ENCODE measurements around the gene CREB1. TPM values are rescaled to one million over a fixed set of nuclear protein-coding genes. Genes with fewer than 3 reads are reported as not detected.

Gene CREB1
- polyA plus RNA-seq, 3 donors from 2014 or later: 48.7 to 64.8 (median 59.4) TPM

- Mint-ChIP-seq H3K36me3 (peaks cover 23 to 41% (median 24%) of the 10 kb centered on the region in 3 donors), H3K27ac (peak overlapping the region in 1 of 6 donors; percentile 8), H3K27me3 (ENCODE audit: low read depth in 3 of 3) (no peaks in the 10 kb centered on the region), H3K9me3 (no peaks in the 10 kb centered on the region), H3K4me1 (peaks cover 8 to 28% of the 10 kb centered on the region in 2 donors), H3K4me3 (no peak overlapping the region)
- no peak for DNase-seq
Observed at GRCh38 chr2:207584952-207585351, 55.2 kb downstream of the CREB1 start.

DNA sequence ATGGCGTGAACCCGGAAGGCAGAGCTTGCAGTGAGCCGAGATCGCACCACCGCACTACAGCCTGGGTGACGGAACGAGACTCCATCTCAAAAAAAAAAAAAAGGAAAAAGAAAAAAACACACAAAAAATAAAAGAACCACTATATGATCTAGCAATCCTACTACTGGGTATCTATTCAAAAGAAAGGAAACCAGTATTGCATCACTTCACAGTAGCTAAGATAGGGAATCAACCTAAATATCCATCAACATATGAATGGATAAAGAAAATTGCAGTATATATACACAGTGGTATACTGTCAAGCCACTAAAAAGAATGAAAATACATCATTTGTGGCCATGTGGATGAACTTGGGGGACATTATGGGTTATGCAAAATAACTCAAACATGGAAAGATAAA, 57.5 kb downstream of the CREB1 start:
- DNase-seq: no peak
- Mint-ChIP-seq H3K27me3 (ENCODE audit: low read depth in 3 of 3) (no peaks in the 10 kb centered on the region), H3K27ac (peak overlapping the region in 3 of 6 donors; percentile 7 to 63 (median 19)), H3K36me3 (peaks cover 27 to 44% (median 30%) of the 10 kb centered on the region in 3 donors), H3K4me1 (peaks cover 8 to 34% of the 10 kb centered on the region in 2 donors), H3K9me3 (peaks cover 0 to under 1% (median 0%) of the 10 kb centered on the region in 6 donors), H3K4me3 (no peak overlapping the region)

DNA sequence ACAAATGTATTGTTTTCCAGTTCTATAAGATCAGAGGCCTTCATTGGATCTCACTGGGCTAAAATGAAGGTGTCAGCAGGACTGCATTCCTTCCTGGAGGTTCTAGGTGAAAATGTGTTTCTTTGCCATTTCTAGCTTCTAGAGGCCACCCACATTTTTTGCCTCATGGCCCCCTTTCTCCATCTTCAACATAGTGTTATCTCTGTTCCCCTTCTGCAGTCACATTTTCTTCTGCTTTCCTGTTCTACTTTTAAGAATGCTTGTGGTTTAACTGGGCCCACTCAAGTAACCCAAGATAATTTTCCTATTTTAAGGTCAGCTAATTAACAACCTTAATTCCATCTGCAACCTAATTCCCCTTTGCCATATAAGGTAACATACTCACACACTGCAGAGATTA, 59.4 kb downstream of the CREB1 start:
- peaks cover 0 to 8% (median 0%) of the 10 kb centered on the region in 6 donors for H3K9me3 Mint-ChIP-seq
- no peak overlapping the region for H3K4me3 Mint-ChIP-seq
- H3K36me3 Mint-ChIP-seq: peaks cover 34 to 53% (median 36%) of the 10 kb centered on the region in 3 donors
- no peak for DNase-seq
- no peaks in the 10 kb centered on the region for H3K27me3 Mint-ChIP-seq (ENCODE audit: low read depth in 3 of 3)
- H3K27ac Mint-ChIP-seq: peak overlapping the region in 5 of 6 donors; percentile 8 to 74 (median 34)
- peaks cover 10 to 42% of the 10 kb centered on the region in 2 donors for H3K4me1 Mint-ChIP-seq

DNA sequence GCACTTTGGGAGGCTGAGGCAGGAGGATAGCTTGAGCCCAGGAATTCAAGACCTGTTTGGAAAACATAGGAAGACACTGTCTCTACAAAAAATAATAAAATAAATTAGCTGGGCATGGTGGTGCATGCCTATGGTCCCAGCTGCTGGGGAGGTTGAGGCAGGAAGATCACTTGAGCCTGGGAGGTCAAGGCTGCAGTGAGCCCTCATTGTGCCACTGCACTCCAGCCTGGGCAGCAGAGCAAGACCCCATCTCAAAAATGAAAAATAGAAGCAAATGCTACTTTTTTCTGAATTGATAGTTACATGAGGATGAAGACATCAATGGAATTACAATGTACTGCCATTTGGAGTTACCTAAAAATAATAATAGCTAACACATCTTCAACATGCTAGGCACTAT, 63.5 kb downstream of the CREB1 start:
- Mint-ChIP-seq H3K27me3 (ENCODE audit: low read depth in 3 of 3) (no peaks in the 10 kb centered on the region), H3K4me1 (peaks cover 15 to 62% of the 10 kb centered on the region in 2 donors), H3K36me3 (peaks cover 23 to 46% (median 26%) of the 10 kb centered on the region in 3 donors), H3K27ac (peak overlapping the region in 1 of 6 donors; percentile 15), H3K9me3 (peaks cover 0 to 8% (median 0%) of the 10 kb centered on the region in 6 donors), H3K4me3 (no peak overlapping the region)
- no peak for DNase-seq

DNA sequence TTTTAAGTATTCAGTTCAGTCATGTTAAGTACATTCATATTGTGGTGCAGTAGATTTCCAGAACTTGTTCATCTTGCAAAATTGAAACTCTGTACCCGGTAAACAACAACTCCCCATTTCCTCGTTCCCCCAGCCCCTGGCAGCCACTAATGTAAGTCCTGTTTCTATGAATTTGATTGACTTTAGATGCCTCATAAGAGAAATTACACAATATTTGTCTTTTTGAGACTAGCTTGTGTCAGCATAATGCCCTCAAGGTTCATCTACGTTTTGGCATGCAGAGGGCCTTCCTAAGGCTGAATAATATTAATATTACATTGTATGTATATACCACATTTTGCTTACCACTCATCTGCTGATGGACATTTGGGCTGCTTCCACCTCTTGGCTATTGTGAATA, 64.5 kb downstream of the CREB1 start:
- Mint-ChIP-seq H3K9me3 (peaks cover 0 to 8% (median 0%) of the 10 kb centered on the region in 6 donors), H3K36me3 (peaks cover 22 to 41% (median 26%) of the 10 kb centered on the region in 3 donors), H3K27ac (peak overlapping the region in 3 of 6 donors; percentile 5 to 49 (median 13)), H3K4me3 (no peak overlapping the region), H3K27me3 (ENCODE audit: low read depth in 3 of 3) (no peaks in the 10 kb centered on the region), H3K4me1 (peaks cover 11 to 54% of the 10 kb centered on the region in 2 donors)
- no peak for DNase-seq

- H3K27me3 Mint-ChIP-seq (ENCODE audit: low read depth in 3 of 3): no peaks in the 10 kb centered on the region
- no peak for DNase-seq
- no peak overlapping the region for H3K27ac Mint-ChIP-seq
- H3K4me3 Mint-ChIP-seq: no peak overlapping the region
- H3K4me1 Mint-ChIP-seq: peaks cover 7 to 54% of the 10 kb centered on the region in 2 donors
- H3K36me3 Mint-ChIP-seq: peaks cover 22 to 40% (median 26%) of the 10 kb centered on the region in 3 donors
- H3K9me3 Mint-ChIP-seq: peaks cover 0 to 8% (median 0%) of the 10 kb centered on the region in 6 donors
Observed at GRCh38 chr2:207594731-207595130, 65.0 kb downstream of the CREB1 start.

GRCh38 chr2:207599636-207600035, 69.9 kb downstream of the CREB1 start:
- H3K27me3 Mint-ChIP-seq (ENCODE audit: low read depth in 3 of 3): no peaks in the 10 kb centered on the region
- H3K9me3 Mint-ChIP-seq: no peaks in the 10 kb centered on the region
- H3K36me3 Mint-ChIP-seq: peaks cover 5 to 16% (median 10%) of the 10 kb centered on the region in 3 donors
- peak overlapping the region in 2 of 6 donors; percentile 8 to 9 for H3K27ac Mint-ChIP-seq
- H3K4me1 Mint-ChIP-seq: peaks cover 6 to 51% of the 10 kb centered on the region in 2 donors
- no peak overlapping the region for H3K4me3 Mint-ChIP-seq
- no peak for DNase-seq

- Mint-ChIP-seq H3K4me3 (no peak overlapping the region), H3K9me3 (no peaks in the 10 kb centered on the region), H3K27me3 (ENCODE audit: low read depth in 3 of 3) (no peaks in the 10 kb centered on the region), H3K4me1 (peaks cover 6 to 46% of the 10 kb centered on the region in 2 donors), H3K36me3 (peaks cover 4 to 14% (median 10%) of the 10 kb centered on the region in 3 donors), H3K27ac (no peak overlapping the region)
- DNase-seq: no peak
Observed at GRCh38 chr2:207600231-207600630, 70.5 kb downstream of the CREB1 start.

GRCh38 chr2:207601774-207602173, 72.0 kb downstream of the CREB1 start:
- Mint-ChIP-seq H3K4me1 (peaks cover 5 to 45% of the 10 kb centered on the region in 2 donors), H3K36me3 (peaks cover 4 to 12% (median 10%) of the 10 kb centered on the region in 3 donors), H3K27ac (peak overlapping the region in 1 of 6 donors; percentile 1), H3K4me3 (no peak overlapping the region), H3K27me3 (ENCODE audit: low read depth in 3 of 3) (no peaks in the 10 kb centered on the region), H3K9me3 (no peaks in the 10 kb centered on the region)
- no peak for DNase-seq

GRCh38 chr2:207603486-207603885, 73.7 kb downstream of the CREB1 start:
- peaks cover 5 to 41% of the 10 kb centered on the region in 2 donors for H3K4me1 Mint-ChIP-seq
- H3K4me3 Mint-ChIP-seq: no peak overlapping the region
- H3K27me3 Mint-ChIP-seq (ENCODE audit: low read depth in 3 of 3): no peaks in the 10 kb centered on the region
- H3K27ac Mint-ChIP-seq: peak overlapping the region in 4 of 6 donors; percentile 7 to 62 (median 33)
- no peak for DNase-seq
- H3K9me3 Mint-ChIP-seq: no peaks in the 10 kb centered on the region
- H3K36me3 Mint-ChIP-seq: peaks cover 0 to 4% (median 0%) of the 10 kb centered on the region in 3 donors

DNA sequence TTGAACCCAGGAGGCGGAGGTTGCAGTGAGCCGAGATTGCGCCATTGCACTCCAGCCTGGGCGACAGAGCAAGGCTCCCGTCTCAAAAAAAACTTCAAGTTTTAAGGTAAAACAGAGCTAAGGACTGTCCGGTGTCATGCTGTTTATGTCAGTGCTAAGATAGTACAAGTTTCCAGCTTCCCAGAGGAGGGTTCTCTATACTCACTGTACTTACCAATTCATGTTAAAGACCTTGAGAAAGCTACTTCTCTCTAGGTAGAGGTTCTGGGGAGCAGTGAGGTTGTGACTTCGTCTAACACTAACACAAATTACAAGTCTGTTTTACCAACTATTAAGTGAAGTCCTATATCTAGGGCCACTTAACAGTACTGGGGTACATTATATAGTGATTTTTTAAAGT, 76.6 kb downstream of the CREB1 start:
- Mint-ChIP-seq H3K4me3 (no peak overlapping the region), H3K9me3 (no peaks in the 10 kb centered on the region), H3K27me3 (ENCODE audit: low read depth in 3 of 3) (peaks cover 0 to 2% (median 0%) of the 10 kb centered on the region in 3 donors), H3K36me3 (peaks cover 0 to 8% (median 0%) of the 10 kb centered on the region in 3 donors), H3K27ac (no peak overlapping the region), H3K4me1 (peaks cover 5 to 34% of the 10 kb centered on the region in 2 donors)
- no peak for DNase-seq

DNA sequence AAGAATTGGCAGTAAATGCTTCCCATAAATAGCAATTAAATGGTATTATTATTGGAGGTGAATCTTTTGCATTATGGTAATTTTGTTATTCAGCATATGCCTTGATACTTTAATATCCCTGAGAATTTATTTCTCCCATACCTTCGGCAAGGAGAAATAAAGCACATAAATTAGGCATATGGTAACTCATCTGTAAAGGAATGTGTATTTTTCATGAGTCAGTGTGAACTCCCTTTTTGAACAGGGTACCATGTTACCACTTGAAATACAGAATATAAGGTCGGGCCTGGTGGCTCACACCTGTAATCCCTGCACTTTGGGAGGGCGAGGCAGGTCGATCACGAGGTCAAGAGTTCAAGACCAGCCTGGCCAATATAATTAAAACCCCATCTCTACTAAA, 77.1 kb downstream of the CREB1 start:
- H3K27me3 Mint-ChIP-seq (ENCODE audit: low read depth in 3 of 3): peaks cover 0 to 2% (median 0%) of the 10 kb centered on the region in 3 donors
- no peak overlapping the region for H3K4me3 Mint-ChIP-seq
- DNase-seq: no peak
- H3K36me3 Mint-ChIP-seq: peaks cover 0 to 8% (median 0%) of the 10 kb centered on the region in 3 donors
- H3K27ac Mint-ChIP-seq: no peak overlapping the region
- H3K4me1 Mint-ChIP-seq: peaks cover 5 to 31% of the 10 kb centered on the region in 2 donors
- H3K9me3 Mint-ChIP-seq: no peaks in the 10 kb centered on the region

- Mint-ChIP-seq H3K36me3 (peaks cover 13 to 26% (median 26%) of the 10 kb centered on the region in 3 donors), H3K27ac (no peak overlapping the region), H3K4me3 (no peak overlapping the region), H3K9me3 (no peaks in the 10 kb centered on the region), H3K27me3 (ENCODE audit: low read depth in 3 of 3) (peaks cover 2% of the 10 kb centered on the region in 3 donors), H3K4me1 (peaks cover 3 to 4% of the 10 kb centered on the region in 2 donors)
- no peak for DNase-seq
Observed at GRCh38 chr2:207612714-207613113, 83.0 kb downstream of the CREB1 start.

- Mint-ChIP-seq H3K4me1 (peaks cover 7 to 8% of the 10 kb centered on the region in 2 donors), H3K36me3 (peaks cover 13 to 32% (median 23%) of the 10 kb centered on the region in 3 donors), H3K27ac (peak overlapping the region in 1 of 6 donors; percentile 40), H3K27me3 (ENCODE audit: low read depth in 3 of 3) (peaks cover 0 to 2% (median 2%) of the 10 kb centered on the region in 3 donors), H3K4me3 (no peak overlapping the region), H3K9me3 (no peaks in the 10 kb centered on the region)
- DNase-seq: no peak
Observed at GRCh38 chr2:207614824-207615223, 85.1 kb downstream of the CREB1 start.

DNA sequence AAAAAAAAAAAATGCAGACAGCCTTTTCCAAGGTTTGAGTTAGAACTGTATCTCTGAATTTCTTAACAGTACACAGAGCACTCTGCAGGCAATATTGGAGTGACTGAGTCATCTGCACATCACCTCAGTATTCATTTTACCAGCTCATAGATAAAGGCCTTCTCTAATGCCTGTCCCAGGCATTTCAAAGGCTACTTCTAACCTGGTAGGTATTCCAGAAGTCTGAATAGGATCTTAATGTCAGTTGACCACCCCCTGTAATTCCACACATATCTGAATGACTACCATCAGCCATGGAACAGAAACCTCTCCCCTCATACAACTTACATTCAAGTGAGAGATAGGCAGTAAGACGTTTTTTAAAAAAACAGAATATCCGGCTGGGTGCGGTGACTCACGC, 86.4 kb downstream of the CREB1 start:
- peaks cover 0 to 2% (median 2%) of the 10 kb centered on the region in 3 donors for H3K27me3 Mint-ChIP-seq (ENCODE audit: low read depth in 3 of 3)
- H3K4me1 Mint-ChIP-seq: peaks cover 13% of the 10 kb centered on the region in 2 donors
- H3K27ac Mint-ChIP-seq: no peak overlapping the region
- peaks cover 13 to 37% (median 23%) of the 10 kb centered on the region in 3 donors for H3K36me3 Mint-ChIP-seq
- H3K9me3 Mint-ChIP-seq: no peaks in the 10 kb centered on the region
- no peak overlapping the region for H3K4me3 Mint-ChIP-seq
- no peak for DNase-seq
